Fibroblast of mammary gland (primary cell): ENCODE results near the gene ULBP3.

Experiments used
- DNase-seq: peaks from one replicate; pipeline ENCODE4 v3.0.0-alpha.2; 2010; ENCODE audit warnings: low read depth
- H3K4me3 ChIP-seq: 2 replicates; pipeline ENCODE4 v1.5.1; 2011; ENCODE audit warnings: low read depth, mild to moderate bottlenecking, low read length, moderate library complexity; ENCODE audit not compliant: control insufficient read depth
- TF ChIP-seq, protein P1 (sequence below): conservative IDR thresholded peaks from 2 replicates; pipeline ENCODE4 v1.5.1; 2011; ENCODE audit warnings: low read depth, low read length, inconsistent platforms; ENCODE audit not compliant: control insufficient read depth, insufficient read depth

The ULBP3 gene

DNA sequence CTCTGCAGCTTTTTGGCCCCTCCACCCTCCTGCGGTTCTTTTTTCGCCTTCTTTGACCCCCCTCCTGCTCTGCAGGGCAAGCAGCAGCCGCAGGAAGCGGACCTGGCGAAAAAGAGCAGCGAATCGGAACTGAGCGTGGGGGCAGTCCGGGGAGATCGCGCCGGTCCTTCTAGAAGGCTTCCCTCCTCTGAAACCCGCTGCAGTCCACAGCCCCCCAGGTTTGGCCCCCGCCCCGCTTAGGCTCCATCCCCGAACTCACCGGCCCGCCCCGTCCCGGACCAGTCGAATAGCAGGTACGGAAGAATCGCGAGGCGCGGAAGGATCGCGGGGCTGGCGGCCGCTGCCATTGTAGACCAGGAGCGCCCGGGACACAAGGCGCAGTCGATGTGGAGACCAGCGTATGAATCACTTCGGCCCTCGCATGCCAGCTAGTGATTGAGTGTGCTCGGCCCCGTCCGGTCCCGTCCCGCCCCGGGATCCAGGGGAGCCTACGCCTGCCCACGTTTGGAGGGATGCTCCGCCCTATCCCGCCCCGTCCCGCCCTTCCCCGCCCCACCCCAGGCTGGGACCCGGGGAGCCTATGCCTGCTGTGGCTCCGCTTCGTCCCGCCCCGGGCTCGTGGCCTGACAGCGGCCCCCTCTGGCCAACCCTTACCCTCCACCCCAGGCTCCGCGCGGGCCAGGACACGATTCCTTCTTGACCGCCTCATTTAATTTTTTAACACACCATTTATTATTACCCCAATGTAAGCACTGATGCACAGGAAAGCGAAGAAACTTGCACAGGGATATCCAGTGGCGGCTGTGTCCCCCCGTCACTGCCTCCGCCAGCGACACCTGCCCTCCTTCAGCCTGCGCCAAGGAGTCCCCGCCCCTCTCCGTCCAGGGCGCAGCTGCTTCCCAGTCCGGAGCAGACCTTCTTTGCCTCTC lies at the start of gene ULBP3:
ULBP3 (minus strand) TSS at position 402 of the 929 bp plus-strand sequence; CDS start at position 347, 55 bp downstream.
- peak within 1 kb of the TSS; percentile 73 for H3K4me3 ChIP-seq
- TF ChIP-seq, protein P1, sequence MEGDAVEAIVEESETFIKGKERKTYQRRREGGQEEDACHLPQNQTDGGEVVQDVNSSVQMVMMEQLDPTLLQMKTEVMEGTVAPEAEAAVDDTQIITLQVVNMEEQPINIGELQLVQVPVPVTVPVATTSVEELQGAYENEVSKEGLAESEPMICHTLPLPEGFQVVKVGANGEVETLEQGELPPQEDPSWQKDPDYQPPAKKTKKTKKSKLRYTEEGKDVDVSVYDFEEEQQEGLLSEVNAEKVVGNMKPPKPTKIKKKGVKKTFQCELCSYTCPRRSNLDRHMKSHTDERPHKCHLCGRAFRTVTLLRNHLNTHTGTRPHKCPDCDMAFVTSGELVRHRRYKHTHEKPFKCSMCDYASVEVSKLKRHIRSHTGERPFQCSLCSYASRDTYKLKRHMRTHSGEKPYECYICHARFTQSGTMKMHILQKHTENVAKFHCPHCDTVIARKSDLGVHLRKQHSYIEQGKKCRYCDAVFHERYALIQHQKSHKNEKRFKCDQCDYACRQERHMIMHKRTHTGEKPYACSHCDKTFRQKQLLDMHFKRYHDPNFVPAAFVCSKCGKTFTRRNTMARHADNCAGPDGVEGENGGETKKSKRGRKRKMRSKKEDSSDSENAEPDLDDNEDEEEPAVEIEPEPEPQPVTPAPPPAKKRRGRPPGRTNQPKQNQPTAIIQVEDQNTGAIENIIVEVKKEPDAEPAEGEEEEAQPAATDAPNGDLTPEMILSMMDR = peak; percentile 36
- peak; percentile 94 for DNase-seq

DNA sequence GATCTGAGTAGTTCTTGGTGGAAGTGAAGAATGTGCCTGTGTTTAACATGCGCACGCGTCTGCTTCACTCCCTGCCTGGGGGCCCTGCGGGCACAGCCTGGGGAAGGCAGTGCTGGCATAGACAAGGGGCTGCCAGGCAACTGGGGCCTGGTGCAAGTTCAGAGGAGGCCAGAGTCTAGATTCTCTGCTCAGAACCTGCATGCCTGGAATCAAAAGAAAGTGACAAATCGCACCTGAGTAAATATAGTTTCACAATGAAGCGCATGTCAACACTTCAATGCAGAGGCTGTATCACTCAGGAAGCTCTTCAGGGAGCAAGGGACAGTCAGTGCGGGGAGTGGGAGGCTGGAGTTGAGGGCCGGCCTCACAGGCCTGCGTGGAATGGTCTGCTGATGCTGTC lies 49.7 kb upstream of the ULBP3 start:
- DNase-seq = no peak
- TF ChIP-seq, protein P1 = no peak
- no peak overlapping the region for H3K4me3 ChIP-seq

DNA sequence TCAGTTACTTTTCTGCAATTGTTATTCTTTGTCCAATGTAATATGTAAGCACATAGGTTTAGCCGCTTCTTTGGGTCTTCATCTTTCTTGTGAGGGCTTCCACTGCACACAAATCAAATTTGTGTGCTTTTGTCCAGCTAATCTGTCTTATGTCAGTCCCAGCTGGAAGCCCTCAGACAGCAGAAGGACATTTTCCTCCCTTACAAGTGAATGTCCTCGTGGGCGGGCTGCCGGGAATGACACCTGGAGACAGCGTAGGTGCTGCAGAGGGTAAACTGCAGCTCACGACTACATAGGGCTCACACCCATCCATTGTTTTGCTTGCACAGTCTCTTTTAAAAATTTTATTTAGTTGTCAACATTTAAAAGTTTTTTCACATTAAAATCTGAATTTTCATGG lies 49.3 kb upstream of the ULBP3 start:
- DNase-seq = no peak
- no peak overlapping the region for H3K4me3 ChIP-seq
- TF ChIP-seq, protein P1 = no peak

DNA sequence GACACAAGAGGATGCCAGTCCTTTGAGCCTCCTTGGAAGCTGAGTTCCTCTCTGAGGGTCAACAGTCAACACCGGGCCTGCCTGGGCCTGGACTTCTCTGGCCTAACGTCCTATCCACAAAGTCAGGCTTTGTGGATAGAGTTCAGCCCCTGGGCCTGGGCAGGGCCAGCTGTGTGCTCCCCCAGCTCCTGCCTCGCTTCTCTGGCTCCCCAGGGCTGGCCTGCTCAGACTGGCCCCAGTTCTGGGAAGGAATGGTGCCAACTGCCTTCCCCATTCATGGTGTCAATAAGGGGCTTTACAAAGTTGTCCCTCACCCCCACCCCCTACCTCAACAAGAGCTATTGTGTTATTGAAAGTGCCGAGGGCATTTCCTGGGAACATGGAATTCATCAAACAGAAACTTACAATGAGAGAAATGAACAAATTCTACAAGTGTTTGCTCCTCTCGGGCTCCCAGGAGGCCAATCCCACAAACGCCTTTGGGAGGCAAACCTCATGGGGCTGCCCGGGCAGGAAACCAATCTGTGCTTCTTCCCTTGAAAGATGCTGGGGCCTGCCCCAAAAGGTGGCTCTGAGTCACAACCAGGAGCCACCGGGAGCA lies 47.4 kb upstream of the ULBP3 start:
- no peak overlapping the region for H3K4me3 ChIP-seq
- no peak for DNase-seq
- TF ChIP-seq, protein P1 = no peak

DNA sequence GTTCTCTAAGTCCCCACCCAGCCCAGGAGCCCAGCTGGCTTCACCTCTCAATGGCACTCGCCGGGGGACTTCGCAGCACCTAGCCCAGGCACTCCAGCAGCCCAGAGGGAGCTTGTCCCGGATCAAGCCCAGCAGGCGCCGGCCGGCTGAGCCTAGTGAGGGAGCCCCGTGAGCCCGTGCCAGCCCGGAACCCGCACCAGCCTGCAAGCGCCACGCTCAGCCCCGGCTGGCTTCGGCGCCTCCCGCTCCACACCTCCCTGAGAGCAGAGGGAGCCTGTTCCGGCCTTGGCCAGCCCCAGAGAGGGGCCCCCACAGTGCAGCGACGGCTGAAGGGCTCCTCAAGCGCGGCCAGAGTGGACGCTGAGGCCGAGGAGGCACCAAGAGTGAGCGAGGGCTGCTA lies 46.8 kb upstream of the ULBP3 start:
- no peak overlapping the region for H3K4me3 ChIP-seq

DNA sequence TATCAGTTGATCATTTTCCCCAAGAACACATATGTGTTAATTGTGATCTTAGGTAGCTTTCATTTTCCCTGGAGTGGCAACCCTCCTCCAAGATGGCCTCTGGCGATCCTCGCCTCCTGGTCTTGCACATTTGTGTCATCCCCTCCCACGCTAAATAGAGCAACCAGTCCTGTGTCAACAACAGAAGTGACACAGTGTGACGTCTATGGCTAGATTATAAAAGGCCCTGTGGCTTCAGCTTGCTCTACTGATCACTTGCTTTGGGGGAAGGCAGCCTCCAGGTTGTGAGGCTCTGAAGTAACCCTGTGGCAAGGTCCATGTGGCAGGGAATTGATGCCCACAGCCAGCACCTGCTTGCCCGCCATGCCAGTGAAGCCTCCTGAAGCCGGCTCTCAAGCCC lies 43.3 kb upstream of the ULBP3 start:
- no peak overlapping the region for H3K4me3 ChIP-seq
- no peak for DNase-seq
- TF ChIP-seq, protein P1 = no peak

More for the DNA sequence above, 46.8 kb upstream of the ULBP3 start:
- TF ChIP-seq, protein P1 = no peak
- no peak for DNase-seq
